Endothelial cell of umbilical vein (primary cell): Measurements from ENCODE around the gene DKK3. TPM values are rescaled to one million over a fixed set of nuclear protein-coding genes. Genes with fewer than 3 reads are reported as not detected.
A peak's percentile ranks its signal among the peaks of the same experiment; 100 is the strongest.

Experiments
- BruUV-seq: library from RNA; stranded (reverse); fragments of 400-500 nt; replicated peaks from 2 replicates; lab custom pipeline; 2021; lab: Mats Ljungman, UMichigan
- CTCF ChIA-PET: fragments of 300-600, 350-600 bp; sonication (Branson Sonifier 250); formaldehyde crosslinking; loops from one replicate; lab custom pipeline; 2021; ENCODE audit warnings: antibody characterized with exemption, inconsistent platforms; lab: Charles Lee
- POLR2A ChIA-PET: fragments of 300-600, 350-600 bp; sonication (Branson Sonifier 250); formaldehyde crosslinking; loops from one replicate; lab custom pipeline; 2021; ENCODE audit warnings: antibody characterized with exemption, inconsistent platforms; lab: Charles Lee
- DNase-seq: peaks from one replicate; pipeline ENCODE4 v3.0.0-alpha.2; 2011; ENCODE audit warnings: low read depth, low spot score
- FAIRE-seq: peaks from 2 replicates; lab custom pipeline; 2011; peaks lifted over from hg19 to GRCh38; lab: Jason Lieb, UNC
- H2AFZ ChIP-seq: 2 replicates; pipeline ENCODE4 v1.6.0; 2012; ENCODE audit warnings: low read depth, low read length, control low read depth, inconsistent platforms
- H3K27ac ChIP-seq: 2 replicates; pipeline ENCODE4 v1.5.1; 2011; ENCODE audit warnings: low read depth, mild to moderate bottlenecking, control low read depth, low read length, moderate library complexity; ENCODE audit not compliant: insufficient read depth
- H3K27me3 ChIP-seq, 2 experiments: 2 replicates each; pipeline versions ENCODE4 v1.6.0 to v1.6.1; 2011; ENCODE audit warnings: low read length in 2 of 2, mixed read lengths in 1 of 2; ENCODE audit not compliant: control insufficient read depth in 2 of 2, insufficient read depth in 2 of 2
- H3K36me3 ChIP-seq, 2 experiments: 2 replicates in 1 of 2; 3 replicates in 1 of 2; pipeline ENCODE4 v1.5.1; 2011; ENCODE audit warnings: low read length in 2 of 2, mild to moderate bottlenecking in 1 of 2, moderate library complexity in 1 of 2; ENCODE audit not compliant: control insufficient read depth in 2 of 2, insufficient read depth in 2 of 2; ENCODE audit errors: extremely low read depth in 1 of 2
- H3K4me1 ChIP-seq: 3 replicates; pipeline ENCODE4 v1.5.1; 2011; ENCODE audit warnings: mild to moderate bottlenecking, low read length; ENCODE audit not compliant: control insufficient read depth, insufficient read depth; ENCODE audit errors: extremely low read depth
- H3K4me2 ChIP-seq: 2 replicates; pipeline ENCODE4 v1.6.1; 2011; ENCODE audit warnings: low read length, control low read depth, mixed read lengths; ENCODE audit not compliant: insufficient read depth
- H3K4me3 ChIP-seq, 3 experiments: fragments of 200-600 bp in 1 of 3; sonication (generic), shearing (Covaris generic) in 1 of 3; replicated peaks in 1 of 3; 2 replicates each; pipeline ENCODE4 v1.5.1; 2011 to 2016; ENCODE audit warnings: control low read depth in 3 of 3, low read length in 3 of 3, mild to moderate bottlenecking in 2 of 3, inconsistent platforms in 1 of 3, low read depth in 1 of 3, moderate library complexity in 1 of 3; ENCODE audit not compliant: insufficient read depth in 1 of 3
- H3K79me2 ChIP-seq: 2 replicates; pipeline ENCODE4 v1.6.0; 2012; ENCODE audit warnings: low read length, inconsistent platforms; ENCODE audit not compliant: control insufficient read depth, insufficient read depth
- H3K9ac ChIP-seq: replicated peaks from 2 replicates; pipeline ENCODE3; 2011; ENCODE audit warnings: low read length, control low read depth; ENCODE audit not compliant: insufficient read depth; ENCODE audit errors: extremely low read depth
- H3K9me1 ChIP-seq: replicated peaks from 3 replicates; pipeline ENCODE4 v1.6.0; 2011; ENCODE audit warnings: mild to moderate bottlenecking, low read length; ENCODE audit not compliant: control insufficient read depth, insufficient read depth; ENCODE audit errors: extremely low read depth
- H3K9me3 ChIP-seq: replicated peaks from 2 replicates; pipeline ENCODE4 v1.5.1; 2012; ENCODE audit warnings: low read length, inconsistent platforms; ENCODE audit not compliant: control insufficient read depth, insufficient read depth
- H4K20me1 ChIP-seq: replicated peaks from 2 replicates; pipeline ENCODE3; 2011; ENCODE audit warnings: mild to moderate bottlenecking, low read length; ENCODE audit not compliant: control insufficient read depth, insufficient read depth; ENCODE audit errors: extremely low read depth
- CTCF ChIP-seq, 2 donors: IDR thresholded peaks; 1 replicate in 1 of 2; 2 replicates in 1 of 2; pipeline ENCODE4 v1.5.1; 2011; ENCODE audit warnings: low read length in 2 of 2, mild to moderate bottlenecking in 2 of 2, moderate library complexity in 2 of 2, control low read depth in 1 of 2, inconsistent platforms in 1 of 2, low read depth in 1 of 2; ENCODE audit not compliant: insufficient read depth in 1 of 2; ENCODE audit errors: extremely low read depth in 1 of 2
- EZH2 ChIP-seq: IDR thresholded peaks from 2 replicates; pipeline ENCODE4 v1.6.1; 2012; ENCODE audit warnings: borderline replicate concordance, low read depth, mild to moderate bottlenecking, moderate library complexity, low read length, inconsistent platforms; ENCODE audit not compliant: severe bottlenecking
- FOS ChIP-seq: IDR thresholded peaks from 2 replicates; pipeline ENCODE4 v1.6.1; 2011; ENCODE audit warnings: mild to moderate bottlenecking, low read length, moderate library complexity, borderline replicate concordance; ENCODE audit not compliant: insufficient read depth
- GATA2 ChIP-seq: IDR thresholded peaks from 2 replicates; pipeline ENCODE4 v1.7.0; 2011; ENCODE audit warnings: low read depth, mild to moderate bottlenecking, moderate library complexity, mixed read lengths, low read length; ENCODE audit not compliant: insufficient read length, insufficient read depth
- JUN ChIP-seq: IDR thresholded peaks from 2 replicates; pipeline ENCODE4 v1.6.1; 2011; ENCODE audit warnings: borderline replicate concordance, low read depth; ENCODE audit not compliant: insufficient read length, insufficient read depth
- MAX ChIP-seq: IDR thresholded peaks from 2 replicates; pipeline ENCODE4 v1.6.1; 2011; ENCODE audit not compliant: insufficient read depth, insufficient read length
- MYC ChIP-seq: IDR thresholded peaks from one replicate; pipeline ENCODE4 v1.6.1; 2011; ENCODE audit warnings: mild to moderate bottlenecking, low read depth, low read length
- POLR2A ChIP-seq: IDR thresholded peaks from 2 replicates; pipeline ENCODE4 v1.6.1; 2012; ENCODE audit warnings: low read depth, mild to moderate bottlenecking, control low read depth, low read length
- POLR2AphosphoS5 ChIP-seq: IDR thresholded peaks from 2 replicates; pipeline ENCODE4 v1.6.1; 2012; ENCODE audit warnings: low read depth, mild to moderate bottlenecking, control low read depth, low read length, moderate library complexity; ENCODE audit not compliant: insufficient read depth
- dilution Hi-C: fragments of 300-500 bp; cut with MboI; formaldehyde crosslinking; loops from one replicate; pipeline ENCODE4 v1.15.0; 2019; ENCODE audit warnings: low sequenced_read_pairs; ENCODE audit not compliant: extremely low pct_ligation_motif_present
- intact Hi-C: fragments of 100-400 bp; cut with micrococcal nuclease; formaldehyde crosslinking; loops from one replicate; pipeline ENCODE4 v1.10.0; 2022
- polyA plus RNA-seq, 4 experiments: library from polyadenylated mRNA; depleted of rRNA in 3 of 4; stranded (reverse) in 3 of 4; unstranded in 1 of 4; fragments of >200 nt; gene quantifications; 2 replicates each; pipeline versions ENCODE4 v1.2.1 to v1.2.3, GENCODE V29; 2011 to 2012; ENCODE audit warnings: missing spikeins in 1 of 4
- total RNA-seq: library from RNA; stranded (reverse); gene quantifications from 2 replicates; pipeline ENCODE4 v1.2.3, GENCODE V29; 2021

Gene DKK3
- total and polyA plus RNA-seq, 2 donors (not counting 3 experiments of a cell fraction or from before 2014, with no cell fraction given): 131 to 335 TPM

- Histone ChIP-seq H3K4me2 (peak overlapping the region; percentile 78), H3K36me3 (no peaks in the 10 kb centered on the region), H3K4me3 (peak overlapping the region in 2 of 3 experiments; percentile 19 to 53), H3K9me1 (no peaks in the 10 kb centered on the region), H3K27me3 (peaks cover 0 to 2% of the 10 kb centered on the region in 2 experiments), H3K9me3 (no peaks in the 10 kb centered on the region), H3K27ac (no peak overlapping the region), H2AFZ (peak overlapping the region; percentile 99), H4K20me1 (no peaks in the 10 kb centered on the region), H3K79me2 (no peaks in the 10 kb centered on the region), H3K4me1 (peaks cover 33% of the 10 kb centered on the region), H3K9ac (no peak overlapping the region)
- intact Hi-C loops (loop anchor here (1.0 to 2.0 kb wide), 3 partner anchors 10 to 33 kb away; no protein-coding TSS in a partner anchor), dilution Hi-C loops (no loop called here)
- FAIRE-seq (no peak), DNase-seq (no peak)
- TF ChIP-seq JUN (no peak), EZH2 (no peak), POLR2AphosphoS5 (no peak), FOS (no peak), CTCF (IDR thresholded peaks at IDR 0.05; ENCODE audit: extremely low read depth in 1 of 2, insufficient read depth in 1 of 2, low read depth in 1 of 2, low read length in 2 of 2) (no peak), GATA2 (no peak), MAX (no peak), POLR2A (no peak), MYC (no peak)
- CTCF ChIA-PET: interaction anchor here (1.4 to 3.9 kb wide), 10 partner anchors 10 to 211 kb away, joined by 4 to 28 read pairs (median 7); no protein-coding TSS in a partner anchor
- no TSS peak for BruUV-seq
- POLR2A ChIA-PET: interaction anchor here (2.1 kb wide), 1 partner anchor 33 kb away, joined by 5 read pairs; no protein-coding TSS in a partner anchor
These were observed 1.3 kb upstream of the DKK3 start for GRCh38 chr11:12009617-12010321.
